Sigmoid colon (tissue), 4 donors: ENCODE results near the gene PDE2A.

Experiments used
- POLR2A ChIP-seq, 2 donors: fragments of 450-650 bp; IDR thresholded peaks; one replicate each; pipeline ENCODE4 v1.6.1; 2016; ENCODE audit warnings: antibody characterized with exemption in 2 of 2, mild to moderate bottlenecking in 2 of 2, moderate library complexity in 2 of 2
- POLR2AphosphoS5 ChIP-seq, 4 donors: sonication (generic); formaldehyde crosslinking; IDR thresholded peaks; one replicate each; pipeline ENCODE4 v1.6.1; 2017; ENCODE audit warnings: antibody characterized with exemption in 4 of 4

DNA sequence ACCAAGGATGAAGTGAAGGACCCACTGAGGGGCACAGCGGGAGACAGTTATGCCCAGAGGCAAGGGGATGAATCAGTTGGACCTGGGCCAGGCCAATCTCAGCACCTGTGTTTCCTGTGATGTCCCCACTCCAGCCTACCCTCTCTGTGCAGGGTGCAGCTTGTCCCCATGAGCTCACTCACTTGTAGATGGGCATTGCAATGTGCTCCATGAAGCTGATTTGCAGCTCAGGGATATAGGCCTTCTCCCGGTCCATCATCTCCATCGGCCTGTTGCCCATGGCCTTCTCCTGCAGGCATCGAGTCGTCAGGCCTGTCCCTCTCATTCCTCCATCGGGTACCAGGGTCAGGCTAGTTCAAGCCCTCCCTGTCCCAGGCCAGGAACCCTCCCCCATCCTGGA is 96.2 kb downstream of the PDE2A start:
- TF ChIP-seq POLR2A (IDR thresholded peaks at IDR 0.05) (no peak), POLR2AphosphoS5 (IDR thresholded peaks at IDR 0.05) (no peak)
